ACC112 (cell line): ENCODE measurements around the gene PHLPP1.

Source experiments
- H2AFZ ChIP-seq: fragments of 200-600 bp; sonication (generic); one replicate; pipeline ENCODE4 v1.6.0; 2017; ENCODE audit warnings: antibody characterized with exemption, low read length; ENCODE audit not compliant: unreplicated experiment
- H3K27ac ChIP-seq: fragments of 200-600 bp; sonication (generic); 2 replicates; pipeline ENCODE4 v1.5.1; 2014; ENCODE audit warnings: low read depth, mild to moderate bottlenecking, antibody characterized with exemption, low read length, moderate library complexity
- H3K27me3 ChIP-seq: fragments of 200-600 bp; sonication (generic); 2 replicates; pipeline ENCODE4 v1.6.1; 2014; ENCODE audit warnings: mild to moderate bottlenecking, antibody characterized with exemption, low read length, moderate library complexity, mixed read lengths; ENCODE audit not compliant: insufficient read depth
- H3K36me3 ChIP-seq: fragments of 200-600 bp; sonication (generic); 2 replicates; pipeline ENCODE4 v1.6.1; 2016; ENCODE audit warnings: mild to moderate bottlenecking, antibody characterized with exemption, low read length, moderate library complexity, mixed read lengths; ENCODE audit not compliant: insufficient read depth
- H3K4me1 ChIP-seq: fragments of 200-600 bp; sonication (generic); one replicate; pipeline ENCODE4 v1.6.1; 2016; ENCODE audit warnings: low read length, mixed read lengths; ENCODE audit not compliant: insufficient read depth, unreplicated experiment, control insufficient read depth
- H3K4me3 ChIP-seq: fragments of 200-600 bp; sonication (generic); 2 replicates; pipeline ENCODE4 v1.5.1; 2014; ENCODE audit warnings: mild to moderate bottlenecking, low read depth, low read length
- H3K79me2 ChIP-seq: fragments of 200-600 bp; sonication (generic); one replicate; pipeline ENCODE4 v1.6.0; 2016; ENCODE audit warnings: low read length; ENCODE audit not compliant: control insufficient read depth, unreplicated experiment, insufficient read depth

The PHLPP1 gene

DNA sequence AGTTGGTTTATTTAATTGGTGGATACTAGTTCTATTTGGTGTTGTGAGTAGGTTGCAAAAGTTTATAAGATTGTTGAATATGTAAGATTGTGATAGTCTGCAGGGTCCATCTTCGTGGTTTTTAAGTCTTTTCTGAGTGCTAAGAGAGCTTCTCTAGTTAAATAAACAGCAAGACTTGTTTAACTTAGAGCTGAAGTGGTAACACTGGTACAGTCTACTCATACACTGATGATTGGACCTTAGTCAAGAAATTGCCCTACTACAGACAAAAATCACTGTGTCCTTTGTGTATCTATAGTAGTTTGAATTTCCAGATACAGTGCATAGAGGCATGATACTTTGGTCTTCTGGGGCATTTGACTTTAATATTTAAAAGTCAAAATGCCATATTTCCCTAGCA is 94.6 kb downstream of the PHLPP1 start:
- Histone ChIP-seq H3K27ac (no peak overlapping the region), H3K79me2 (no peaks in the 10 kb centered on the region), H3K27me3 (no peaks in the 10 kb centered on the region), H3K36me3 (no peaks in the 10 kb centered on the region), H3K4me3 (no peak overlapping the region), H2AFZ (no peak overlapping the region), H3K4me1 (no peaks in the 10 kb centered on the region)

DNA sequence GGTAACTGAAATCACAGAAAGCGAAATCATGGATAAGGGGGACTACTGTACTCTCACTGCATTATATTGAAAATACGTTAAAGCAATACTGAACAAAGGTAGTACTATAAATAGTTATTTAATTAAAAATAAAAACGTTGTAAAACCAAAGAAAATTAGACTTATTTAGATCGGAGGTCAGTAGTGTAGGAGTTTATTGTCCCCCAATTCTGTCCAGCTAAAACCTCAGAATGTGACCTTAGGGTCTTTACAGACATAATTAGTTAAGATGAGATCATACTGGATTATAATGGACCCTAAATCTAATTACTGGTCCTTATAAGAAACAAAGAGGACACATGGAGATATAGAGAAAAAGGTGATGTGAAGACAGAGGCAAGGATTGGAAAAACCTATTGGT is 95.3 kb downstream of the PHLPP1 start:
- no peaks in the 10 kb centered on the region for H3K27me3 ChIP-seq
- no peak overlapping the region for H3K4me3 ChIP-seq
- no peaks in the 10 kb centered on the region for H3K36me3 ChIP-seq
- no peak overlapping the region for H3K27ac ChIP-seq
- no peak overlapping the region for H2AFZ ChIP-seq
- H3K4me1 ChIP-seq, result no peaks in the 10 kb centered on the region
- H3K79me2 ChIP-seq, result no peaks in the 10 kb centered on the region

DNA sequence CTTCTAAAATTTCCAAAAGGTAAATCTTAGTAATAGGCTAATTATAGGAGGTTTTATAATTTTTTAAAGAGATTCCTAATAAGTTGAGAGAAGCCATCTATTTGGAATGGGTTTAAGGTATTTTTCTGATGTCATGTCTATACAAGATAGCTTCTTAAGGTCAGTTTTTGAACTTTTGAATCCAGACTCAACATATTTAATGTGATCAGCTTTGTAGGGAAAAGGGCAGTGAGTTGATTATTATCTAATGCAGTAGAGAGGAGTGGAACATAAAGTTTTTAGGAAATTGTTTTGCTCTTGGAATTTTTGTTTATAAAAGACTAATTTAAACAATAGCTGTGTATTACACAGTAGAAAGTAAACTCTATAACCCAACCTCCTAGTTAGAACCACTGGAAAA is 96.3 kb downstream of the PHLPP1 start:
- Histone ChIP-seq H3K27ac (no peak overlapping the region), H3K27me3 (no peaks in the 10 kb centered on the region), H3K36me3 (no peaks in the 10 kb centered on the region), H3K79me2 (no peaks in the 10 kb centered on the region), H2AFZ (no peak overlapping the region), H3K4me1 (no peaks in the 10 kb centered on the region), H3K4me3 (no peak overlapping the region)

DNA sequence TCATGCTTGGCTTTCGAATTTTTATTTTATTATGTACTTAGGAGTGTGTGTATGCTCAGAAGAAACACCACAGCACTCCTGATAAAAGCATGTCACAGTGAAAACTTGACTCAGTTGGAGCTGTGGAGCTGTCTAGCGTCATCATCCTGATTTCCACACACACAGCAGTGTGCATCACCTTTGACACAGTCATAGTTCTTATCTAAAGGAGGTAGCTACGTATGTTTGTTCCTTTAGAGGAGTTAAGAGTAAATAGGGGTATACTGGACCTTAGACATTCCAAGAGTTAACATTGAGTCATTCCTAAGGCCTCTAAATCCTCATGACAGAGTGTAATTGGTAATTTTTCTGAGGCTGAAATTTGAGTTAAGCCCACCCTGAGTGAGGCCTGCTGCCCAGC is 96.9 kb downstream of the PHLPP1 start:
- H3K27ac ChIP-seq, result no peak overlapping the region
- H3K4me3 ChIP-seq, result no peak overlapping the region
- no peaks in the 10 kb centered on the region for H3K27me3 ChIP-seq
- no peak overlapping the region for H2AFZ ChIP-seq
- H3K36me3 ChIP-seq, result no peaks in the 10 kb centered on the region
- H3K79me2 ChIP-seq, result no peaks in the 10 kb centered on the region
- H3K4me1 ChIP-seq, result no peaks in the 10 kb centered on the region

DNA sequence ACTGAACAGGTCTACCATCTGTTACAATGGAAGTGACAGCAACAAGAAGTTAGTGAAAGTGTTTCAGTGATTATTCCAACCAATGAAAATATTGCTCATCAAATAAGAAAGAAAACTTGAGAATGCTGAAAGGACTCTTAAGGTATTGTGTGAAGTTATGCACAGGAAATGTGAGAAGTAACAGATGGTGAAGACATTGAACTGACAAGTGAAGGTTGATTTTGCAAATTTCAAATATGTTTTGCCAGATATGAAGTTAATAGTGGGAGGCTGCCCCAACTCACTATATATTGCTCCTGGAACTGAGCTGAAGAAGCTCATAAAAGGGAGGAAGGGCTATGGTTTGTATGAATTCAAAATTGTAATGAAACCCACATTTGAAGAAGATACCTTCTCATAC is 97.5 kb downstream of the PHLPP1 start:
- H3K4me1 ChIP-seq, result no peaks in the 10 kb centered on the region
- no peak overlapping the region for H2AFZ ChIP-seq
- H3K36me3 ChIP-seq, result no peaks in the 10 kb centered on the region
- no peak overlapping the region for H3K4me3 ChIP-seq
- no peaks in the 10 kb centered on the region for H3K79me2 ChIP-seq
- no peak overlapping the region for H3K27ac ChIP-seq
- no peaks in the 10 kb centered on the region for H3K27me3 ChIP-seq

DNA sequence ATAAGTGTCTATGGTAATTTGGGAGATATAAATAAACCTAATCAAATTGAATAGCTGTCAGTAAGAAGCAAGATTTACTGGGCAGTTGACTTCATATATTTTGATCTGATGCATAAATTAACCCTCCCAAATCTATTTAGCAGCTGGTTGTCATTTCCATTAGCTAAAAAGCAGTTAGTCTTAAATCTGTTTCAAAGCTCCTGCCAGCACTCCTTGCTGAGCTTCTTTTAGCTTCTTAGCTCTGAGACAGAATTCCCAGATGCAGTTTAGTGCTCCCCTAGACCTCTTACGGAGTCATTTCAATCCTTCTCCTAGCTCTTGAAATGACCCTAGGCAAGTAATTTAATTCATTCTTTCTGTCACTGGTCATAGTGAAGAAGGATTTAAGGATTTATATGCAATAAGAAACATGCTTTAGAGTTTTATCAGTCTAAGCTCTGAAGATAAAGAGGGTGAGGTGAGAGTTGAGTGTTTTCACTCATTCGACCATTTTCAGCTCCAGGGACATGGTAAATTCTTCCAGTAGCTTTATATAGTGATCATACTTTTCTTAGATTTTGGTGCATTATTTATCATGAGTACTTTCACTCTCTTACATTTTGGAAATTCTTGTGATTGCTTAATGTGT is 98.9 kb downstream of the PHLPP1 start:
- Histone ChIP-seq H3K36me3 (no peaks in the 10 kb centered on the region), H3K27ac (no peak overlapping the region), H3K79me2 (no peaks in the 10 kb centered on the region), H3K4me1 (no peaks in the 10 kb centered on the region), H2AFZ (no peak overlapping the region), H3K4me3 (no peak overlapping the region), H3K27me3 (no peaks in the 10 kb centered on the region)

DNA sequence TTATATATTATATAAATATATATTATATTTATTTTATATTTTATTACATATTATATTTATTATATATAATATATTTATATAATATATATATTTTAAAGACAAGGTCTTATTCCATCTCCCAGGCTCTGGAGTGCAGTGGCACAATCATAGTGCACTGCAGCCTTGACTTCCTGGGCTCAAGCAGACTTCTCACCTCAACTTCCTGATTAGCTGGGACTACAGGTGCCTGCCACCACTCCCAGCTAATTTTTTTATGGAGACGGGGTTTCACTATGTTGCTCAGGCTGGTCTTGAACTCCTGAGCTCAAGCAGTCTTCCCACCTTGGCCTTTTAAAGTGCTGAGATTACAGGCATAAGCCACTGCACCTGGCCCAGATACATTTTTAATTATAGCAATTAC is 110.0 kb downstream of the PHLPP1 start:
- Histone ChIP-seq H3K27ac (no peak overlapping the region), H3K36me3 (no peaks in the 10 kb centered on the region), H3K4me1 (no peaks in the 10 kb centered on the region), H3K4me3 (no peak overlapping the region), H3K79me2 (no peaks in the 10 kb centered on the region), H3K27me3 (no peaks in the 10 kb centered on the region), H2AFZ (no peak overlapping the region)

DNA sequence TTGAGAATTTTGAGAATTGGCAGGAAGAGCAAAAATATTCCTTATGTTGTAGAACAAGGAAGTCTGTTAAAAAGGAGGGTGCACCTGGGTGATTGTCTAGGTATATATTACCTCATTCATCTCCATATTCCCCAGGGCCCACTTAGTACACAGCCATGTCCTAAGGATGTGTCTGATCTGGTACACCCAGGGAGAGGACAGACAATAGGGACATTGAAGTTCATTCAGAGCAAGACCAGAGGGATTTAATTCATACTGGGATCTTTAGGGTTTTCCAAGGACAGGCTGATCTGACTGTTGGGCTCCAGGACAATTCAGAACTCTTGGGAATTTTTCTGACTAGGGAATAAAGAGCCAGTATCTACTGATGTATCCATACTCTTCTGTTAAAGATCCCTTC is 112.1 kb downstream of the PHLPP1 start:
- Histone ChIP-seq H3K79me2 (no peaks in the 10 kb centered on the region), H3K4me3 (no peak overlapping the region), H3K4me1 (no peaks in the 10 kb centered on the region), H3K27ac (no peak overlapping the region), H3K27me3 (no peaks in the 10 kb centered on the region), H2AFZ (no peak overlapping the region), H3K36me3 (no peaks in the 10 kb centered on the region)

DNA sequence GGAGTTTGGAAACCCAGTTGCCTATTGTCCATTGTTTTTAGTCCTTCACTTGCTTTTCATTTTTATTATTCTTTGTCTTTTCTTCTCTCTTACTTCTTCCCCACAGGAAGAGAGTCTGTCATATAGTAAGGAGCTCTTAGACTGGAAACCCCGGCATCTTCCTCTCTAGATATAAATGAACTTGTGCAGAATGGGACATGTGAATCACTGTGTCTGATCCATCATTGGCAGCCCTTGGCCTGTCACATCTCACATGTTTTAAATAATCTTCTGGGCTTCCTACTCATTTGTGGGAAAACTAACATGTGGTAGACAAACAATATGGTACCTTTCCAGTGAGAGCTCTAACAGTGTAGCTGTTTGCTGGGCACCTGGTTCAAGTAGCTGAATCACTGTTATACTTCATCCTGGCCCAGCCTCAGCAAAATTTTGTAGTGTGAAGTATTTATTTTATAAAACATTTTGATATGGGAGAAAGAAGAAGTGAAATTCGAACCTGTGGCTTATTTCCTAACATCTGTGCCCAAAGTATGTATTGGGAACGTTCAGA is 112.8 kb downstream of the PHLPP1 start:
- Histone ChIP-seq H3K4me3 (no peak overlapping the region), H3K4me1 (no peaks in the 10 kb centered on the region), H3K79me2 (no peaks in the 10 kb centered on the region), H3K27ac (no peak overlapping the region), H3K27me3 (no peaks in the 10 kb centered on the region), H3K36me3 (no peaks in the 10 kb centered on the region), H2AFZ (no peak overlapping the region)

DNA sequence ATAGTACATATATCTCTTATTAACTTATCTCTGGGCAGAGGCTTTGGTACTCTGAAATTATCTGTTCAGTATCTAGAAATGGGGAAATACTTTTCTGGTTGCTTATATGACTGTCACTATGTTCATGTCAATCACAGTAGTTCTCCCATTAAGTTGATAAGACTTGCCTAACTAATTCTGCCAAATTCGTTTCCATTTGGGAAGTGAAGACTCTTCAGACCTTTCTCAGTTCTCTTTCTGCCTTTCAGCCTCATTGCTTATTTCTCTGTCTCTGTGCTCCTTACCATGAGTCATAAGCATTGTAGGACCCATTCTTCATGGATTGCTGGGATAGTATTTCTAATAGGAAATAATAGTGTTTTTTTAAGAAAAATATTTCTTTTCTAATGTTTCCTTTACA is 113.5 kb downstream of the PHLPP1 start:
- H3K27ac ChIP-seq, result no peak overlapping the region
- H3K36me3 ChIP-seq, result no peaks in the 10 kb centered on the region
- H2AFZ ChIP-seq, result no peak overlapping the region
- no peaks in the 10 kb centered on the region for H3K79me2 ChIP-seq
- H3K4me3 ChIP-seq, result no peak overlapping the region
- no peaks in the 10 kb centered on the region for H3K4me1 ChIP-seq
- H3K27me3 ChIP-seq, result no peaks in the 10 kb centered on the region

DNA sequence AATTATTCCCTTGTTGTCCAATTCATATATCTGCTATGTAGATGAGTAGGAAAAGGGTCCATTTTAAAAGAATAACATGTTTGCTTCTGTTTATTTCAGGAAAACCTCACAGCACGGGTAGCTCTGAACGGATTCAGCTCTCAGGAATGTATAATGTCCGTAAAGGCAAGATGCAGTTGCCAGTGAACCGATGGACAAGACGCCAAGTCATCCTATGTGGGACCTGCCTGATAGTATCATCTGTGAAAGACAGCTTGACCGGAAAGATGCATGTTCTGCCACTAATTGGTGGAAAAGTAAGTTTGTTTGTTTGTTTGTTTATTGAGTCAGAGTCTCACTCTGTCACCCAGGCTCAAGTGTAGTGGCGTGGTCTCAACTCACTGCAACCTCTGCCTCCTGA is 114.6 kb downstream of the PHLPP1 start:
- Histone ChIP-seq H3K4me3 (no peak overlapping the region), H2AFZ (no peak overlapping the region), H3K79me2 (no peaks in the 10 kb centered on the region), H3K4me1 (no peaks in the 10 kb centered on the region), H3K36me3 (no peaks in the 10 kb centered on the region), H3K27ac (no peak overlapping the region), H3K27me3 (no peaks in the 10 kb centered on the region)
